ENCODE results near the gene UGT1A4. TPM values are rescaled to one million over a fixed set of nuclear protein-coding genes. Genes with fewer than 3 reads are reported as not detected.

The UGT1A4 gene
- total RNA-seq = not detected

GRCh38 chr2:233718552-233718951 lies at the start of gene UGT1A4:
Gene UGT1A4, plus strand, starts transcription at chr2:233718736. Its CDS starts 85 bp downstream, at chr2:233718821.
- Histone ChIP-seq H3K27ac (no peak within 1 kb of the TSS), H3K4me1 (ENCODE audit: control insufficient read depth in 1 of 2, low read depth in 2 of 2) (no peaks in the 10 kb centered on the region), H3K4me3 (no peak within 1 kb of the TSS), H3K9me3 (no peaks in the 10 kb centered on the region), H3K36me3 (no peaks in the 10 kb centered on the region), H3K27me3 (replicated peaks; ENCODE audit: insufficient read depth) (no peaks in the 10 kb centered on the region)
- no peak for ATAC-seq (ENCODE audit: insufficient number of reproducible peaks, low FRiP score, low read depth)
- TF ChIP-seq, protein P1, sequence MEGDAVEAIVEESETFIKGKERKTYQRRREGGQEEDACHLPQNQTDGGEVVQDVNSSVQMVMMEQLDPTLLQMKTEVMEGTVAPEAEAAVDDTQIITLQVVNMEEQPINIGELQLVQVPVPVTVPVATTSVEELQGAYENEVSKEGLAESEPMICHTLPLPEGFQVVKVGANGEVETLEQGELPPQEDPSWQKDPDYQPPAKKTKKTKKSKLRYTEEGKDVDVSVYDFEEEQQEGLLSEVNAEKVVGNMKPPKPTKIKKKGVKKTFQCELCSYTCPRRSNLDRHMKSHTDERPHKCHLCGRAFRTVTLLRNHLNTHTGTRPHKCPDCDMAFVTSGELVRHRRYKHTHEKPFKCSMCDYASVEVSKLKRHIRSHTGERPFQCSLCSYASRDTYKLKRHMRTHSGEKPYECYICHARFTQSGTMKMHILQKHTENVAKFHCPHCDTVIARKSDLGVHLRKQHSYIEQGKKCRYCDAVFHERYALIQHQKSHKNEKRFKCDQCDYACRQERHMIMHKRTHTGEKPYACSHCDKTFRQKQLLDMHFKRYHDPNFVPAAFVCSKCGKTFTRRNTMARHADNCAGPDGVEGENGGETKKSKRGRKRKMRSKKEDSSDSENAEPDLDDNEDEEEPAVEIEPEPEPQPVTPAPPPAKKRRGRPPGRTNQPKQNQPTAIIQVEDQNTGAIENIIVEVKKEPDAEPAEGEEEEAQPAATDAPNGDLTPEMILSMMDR (IDR thresholded peaks at IDR 0.05) = no peak
- no peak for DNase-seq (ENCODE audit: low spot score)

- Histone ChIP-seq H3K36me3 (no peaks in the 10 kb centered on the region), H3K27me3 (replicated peaks; ENCODE audit: insufficient read depth) (no peaks in the 10 kb centered on the region), H3K9me3 (no peaks in the 10 kb centered on the region), H3K4me1 (ENCODE audit: control insufficient read depth in 1 of 2, low read depth in 2 of 2) (no peaks in the 10 kb centered on the region), H3K27ac (no peak within 1 kb of the TSS), H3K4me3 (no peak within 1 kb of the TSS)
- DNase-seq (ENCODE audit: low spot score) (no peak), ATAC-seq (ENCODE audit: insufficient number of reproducible peaks, low FRiP score, low read depth) (no peak)
- TF ChIP-seq, protein P1 (IDR thresholded peaks at IDR 0.05) = no peak
Observed at GRCh38 chr2:233671290-233672161, 47.0 kb upstream of the UGT1A4 start, which contains the start of gene UGT1A9. Gene UGT1A9, plus strand, starts transcription at chr2:233671898. Its CDS starts 37 bp downstream, at chr2:233671935.

- DNase-seq (ENCODE audit: low spot score) (no peak), ATAC-seq (ENCODE audit: insufficient number of reproducible peaks, low FRiP score, low read depth) (no peak)
- no peak overlapping the region for H3K27ac ChIP-seq
- H3K9me3 ChIP-seq = no peaks in the 10 kb centered on the region
- no peak overlapping the region for H3K4me3 ChIP-seq
- H3K36me3 ChIP-seq = no peaks in the 10 kb centered on the region
- TF ChIP-seq, protein P1 (IDR thresholded peaks at IDR 0.05) = no peak
- no peaks in the 10 kb centered on the region for H3K4me1 ChIP-seq (ENCODE audit: control insufficient read depth in 1 of 2, low read depth in 2 of 2)
- no peaks in the 10 kb centered on the region for H3K27me3 ChIP-seq (replicated peaks; ENCODE audit: insufficient read depth)
Observed at GRCh38 chr2:233672886-233673285, 45.6 kb upstream of the UGT1A4 start.

DNA sequence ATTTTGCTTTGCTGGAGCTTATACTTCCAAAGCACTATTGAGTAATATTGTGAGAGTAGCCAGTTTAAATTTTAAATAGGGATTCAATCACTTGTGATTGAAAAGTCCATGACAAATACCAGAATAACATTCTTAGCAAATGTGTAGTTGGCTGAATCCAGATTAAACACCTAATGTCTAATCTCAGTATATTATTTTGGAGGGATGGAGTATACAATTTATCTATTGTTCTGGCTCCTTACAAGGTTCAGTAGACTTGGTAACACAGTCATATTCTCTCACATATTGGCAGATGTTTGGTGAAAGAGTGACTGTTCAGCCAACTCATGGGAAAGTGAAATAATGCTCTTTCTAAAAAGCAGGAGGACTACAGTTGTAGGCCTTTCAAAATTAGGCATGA lies 44.6 kb upstream of the UGT1A4 start:
- no peaks in the 10 kb centered on the region for H3K9me3 ChIP-seq
- H3K27ac ChIP-seq = no peak overlapping the region
- no peak for DNase-seq (ENCODE audit: low spot score)
- ATAC-seq (ENCODE audit: insufficient number of reproducible peaks, low FRiP score, low read depth) = no peak
- no peaks in the 10 kb centered on the region for H3K27me3 ChIP-seq (replicated peaks; ENCODE audit: insufficient read depth)
- H3K4me1 ChIP-seq (ENCODE audit: control insufficient read depth in 1 of 2, low read depth in 2 of 2) = no peaks in the 10 kb centered on the region
- H3K36me3 ChIP-seq = no peaks in the 10 kb centered on the region
- TF ChIP-seq, protein P1 (IDR thresholded peaks at IDR 0.05) = no peak
- no peak overlapping the region for H3K4me3 ChIP-seq

DNA sequence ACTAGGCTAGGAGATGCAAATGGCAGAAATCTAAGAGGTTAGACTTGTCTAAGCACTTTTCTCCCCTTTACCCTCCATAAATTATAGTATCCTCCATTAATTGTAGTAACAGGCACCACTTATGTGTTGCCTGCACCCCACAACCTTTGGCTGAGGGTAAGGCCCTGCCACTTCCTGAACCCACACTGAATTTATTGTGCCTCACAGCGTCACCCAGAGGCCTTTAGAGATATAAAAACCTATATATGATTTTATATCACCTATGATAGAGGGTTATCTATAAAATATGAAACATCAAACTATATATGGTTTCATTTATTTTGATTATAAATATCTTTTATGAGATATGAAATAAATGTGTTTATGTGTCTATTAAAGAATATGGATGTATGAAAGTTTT lies 44.2 kb upstream of the UGT1A4 start:
- ATAC-seq (ENCODE audit: insufficient number of reproducible peaks, low FRiP score, low read depth) (no peak), DNase-seq (ENCODE audit: low spot score) (no peak)
- Histone ChIP-seq H3K36me3 (no peaks in the 10 kb centered on the region), H3K4me1 (ENCODE audit: control insufficient read depth in 1 of 2, low read depth in 2 of 2) (no peaks in the 10 kb centered on the region), H3K4me3 (no peak overlapping the region), H3K9me3 (no peaks in the 10 kb centered on the region), H3K27me3 (replicated peaks; ENCODE audit: insufficient read depth) (no peaks in the 10 kb centered on the region), H3K27ac (no peak overlapping the region)
- TF ChIP-seq, protein P1 (IDR thresholded peaks at IDR 0.05) = no peak

All from thoracic aorta (tissue), 2 donors.